GM10266 (cell line): ENCODE data around the gene STK35.

Experiments
- DNase-seq: peaks from one replicate; pipeline ENCODE4 v3.0.0; 2012; ENCODE audit errors: extremely low spot score
- TF ChIP-seq, protein P1 (sequence below): IDR thresholded peaks from 2 replicates; pipeline ENCODE4 v1.5.1; 2012; ENCODE audit warnings: mild to moderate bottlenecking, low read depth; ENCODE audit not compliant: control insufficient read depth, insufficient read depth; ENCODE audit errors: missing control alignments

STK35 gene

DNA sequence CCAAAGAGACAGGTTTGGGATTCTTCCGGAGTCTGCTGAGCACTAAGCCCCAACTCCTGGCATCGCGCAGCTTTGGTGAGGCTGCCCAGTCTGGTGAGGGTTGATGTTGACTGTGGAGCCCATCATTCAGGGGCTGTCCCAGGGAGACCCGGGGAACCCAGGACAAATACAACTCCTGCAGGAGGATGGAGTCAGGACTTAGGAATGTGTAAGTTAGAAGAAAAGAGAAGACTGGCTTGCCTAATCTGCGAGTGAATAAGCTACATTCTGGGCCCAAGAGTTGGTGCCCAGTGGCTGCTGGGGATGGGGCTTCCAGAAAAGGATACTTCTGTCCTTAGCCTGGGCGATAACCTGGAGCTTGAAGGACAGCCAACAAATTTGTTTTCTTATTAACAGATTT, 47.9 kb downstream of the STK35 start:
- TF ChIP-seq, protein P1, sequence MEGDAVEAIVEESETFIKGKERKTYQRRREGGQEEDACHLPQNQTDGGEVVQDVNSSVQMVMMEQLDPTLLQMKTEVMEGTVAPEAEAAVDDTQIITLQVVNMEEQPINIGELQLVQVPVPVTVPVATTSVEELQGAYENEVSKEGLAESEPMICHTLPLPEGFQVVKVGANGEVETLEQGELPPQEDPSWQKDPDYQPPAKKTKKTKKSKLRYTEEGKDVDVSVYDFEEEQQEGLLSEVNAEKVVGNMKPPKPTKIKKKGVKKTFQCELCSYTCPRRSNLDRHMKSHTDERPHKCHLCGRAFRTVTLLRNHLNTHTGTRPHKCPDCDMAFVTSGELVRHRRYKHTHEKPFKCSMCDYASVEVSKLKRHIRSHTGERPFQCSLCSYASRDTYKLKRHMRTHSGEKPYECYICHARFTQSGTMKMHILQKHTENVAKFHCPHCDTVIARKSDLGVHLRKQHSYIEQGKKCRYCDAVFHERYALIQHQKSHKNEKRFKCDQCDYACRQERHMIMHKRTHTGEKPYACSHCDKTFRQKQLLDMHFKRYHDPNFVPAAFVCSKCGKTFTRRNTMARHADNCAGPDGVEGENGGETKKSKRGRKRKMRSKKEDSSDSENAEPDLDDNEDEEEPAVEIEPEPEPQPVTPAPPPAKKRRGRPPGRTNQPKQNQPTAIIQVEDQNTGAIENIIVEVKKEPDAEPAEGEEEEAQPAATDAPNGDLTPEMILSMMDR, result no peak
- no peak for DNase-seq

DNA sequence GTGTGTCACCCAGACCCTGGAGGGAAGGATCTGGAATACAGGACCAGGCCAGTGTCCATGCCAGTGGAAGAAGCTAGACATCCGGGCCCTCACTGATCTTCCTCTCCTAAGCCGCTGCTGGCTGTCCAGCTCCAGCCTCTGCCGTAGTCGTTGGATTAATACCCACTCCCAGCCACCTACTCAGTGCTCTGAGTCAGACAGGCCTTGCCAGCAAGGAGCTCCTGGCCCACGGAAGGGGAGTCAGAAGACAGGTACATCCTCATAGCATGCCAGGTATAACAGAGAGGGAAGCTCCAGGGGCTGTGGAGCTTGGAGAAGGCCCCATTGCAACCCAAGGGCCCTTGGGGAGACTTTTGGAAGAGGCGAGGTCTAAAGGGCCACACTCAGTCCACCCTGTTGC, 49.0 kb downstream of the STK35 start:
- TF ChIP-seq, protein P1, result no peak
- no peak for DNase-seq

DNA sequence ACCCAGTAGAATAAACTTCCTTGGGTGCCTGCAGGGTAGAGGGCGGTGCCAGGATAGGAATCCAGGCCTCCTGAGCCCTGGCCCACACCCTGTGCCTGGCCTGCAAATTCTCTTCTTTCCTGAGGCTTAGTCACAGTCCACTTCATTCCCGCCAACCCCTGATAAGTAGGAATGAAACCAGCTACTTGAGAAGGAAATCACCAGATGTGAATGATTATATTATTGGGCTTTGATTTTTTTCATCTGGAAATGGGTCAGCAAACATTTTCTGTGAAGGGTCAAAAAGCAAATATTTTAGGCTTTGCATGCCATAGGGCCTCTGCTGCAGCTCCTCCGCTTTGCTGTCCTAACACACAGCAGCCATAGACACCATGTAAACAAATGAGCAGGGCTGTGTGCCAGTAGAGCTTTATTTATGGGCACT, 50.2 kb downstream of the STK35 start:
- no peak for DNase-seq
- TF ChIP-seq, protein P1, result no peak

DNA sequence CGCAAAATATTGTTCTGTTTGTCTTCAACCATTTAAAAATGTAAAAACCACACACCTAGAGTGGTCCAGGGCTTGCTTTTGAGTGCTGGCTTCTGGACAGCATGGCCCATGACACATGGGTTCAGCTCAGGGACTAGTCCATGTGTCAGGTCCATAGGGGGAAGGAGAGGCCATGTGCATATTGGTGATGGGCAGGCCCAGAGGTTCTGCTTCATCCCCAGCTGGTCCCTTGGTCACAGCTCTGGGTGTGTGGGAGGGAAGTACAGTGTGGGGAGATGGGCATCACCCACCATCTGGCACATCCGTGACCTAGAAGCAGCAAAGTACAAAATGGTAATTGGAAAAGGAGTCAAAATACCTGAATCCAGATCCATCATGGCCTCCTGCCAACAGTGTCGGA, 50.7 kb downstream of the STK35 start:
- no peak for DNase-seq
- TF ChIP-seq, protein P1, result no peak

DNA sequence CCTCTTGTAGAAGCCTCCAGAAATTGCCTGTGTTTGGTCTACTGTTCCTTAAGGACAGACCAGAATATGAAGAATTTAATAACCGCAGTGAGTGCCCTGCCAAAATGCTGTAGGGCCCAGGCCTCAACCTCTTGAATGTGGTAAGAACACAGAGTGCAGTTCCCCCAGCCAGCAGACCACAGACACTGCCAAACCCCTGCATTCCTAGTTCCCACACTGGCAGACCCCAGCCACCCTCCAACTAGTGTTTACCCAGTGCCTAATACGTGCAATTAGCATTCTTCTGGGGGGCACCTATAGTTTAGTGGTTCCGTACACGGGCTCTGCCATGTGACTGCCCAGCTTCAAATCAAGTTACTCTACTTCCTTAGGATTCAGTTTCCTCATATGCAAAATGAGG, 51.7 kb downstream of the STK35 start:
- no peak for DNase-seq
- TF ChIP-seq, protein P1, result no peak

DNA sequence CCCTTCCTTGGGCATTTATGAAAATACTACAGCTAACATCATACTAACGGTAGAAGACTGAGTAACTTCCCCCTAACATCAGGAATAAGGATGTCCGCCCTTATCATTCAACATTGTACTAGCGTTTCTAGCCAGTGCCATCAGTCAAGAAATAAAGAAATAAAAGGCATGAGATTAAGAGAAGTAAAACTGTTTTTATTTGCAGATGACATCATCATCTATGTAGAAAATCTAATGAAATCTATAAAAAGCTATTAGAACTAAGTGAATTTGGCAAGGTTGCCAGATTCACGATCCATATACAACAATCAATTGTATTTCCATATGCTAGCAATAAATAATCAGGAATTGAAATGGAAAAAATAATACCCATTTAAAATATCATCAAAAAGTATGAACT, 54.6 kb downstream of the STK35 start:
- TF ChIP-seq, protein P1, result no peak
- DNase-seq, result no peak

DNA sequence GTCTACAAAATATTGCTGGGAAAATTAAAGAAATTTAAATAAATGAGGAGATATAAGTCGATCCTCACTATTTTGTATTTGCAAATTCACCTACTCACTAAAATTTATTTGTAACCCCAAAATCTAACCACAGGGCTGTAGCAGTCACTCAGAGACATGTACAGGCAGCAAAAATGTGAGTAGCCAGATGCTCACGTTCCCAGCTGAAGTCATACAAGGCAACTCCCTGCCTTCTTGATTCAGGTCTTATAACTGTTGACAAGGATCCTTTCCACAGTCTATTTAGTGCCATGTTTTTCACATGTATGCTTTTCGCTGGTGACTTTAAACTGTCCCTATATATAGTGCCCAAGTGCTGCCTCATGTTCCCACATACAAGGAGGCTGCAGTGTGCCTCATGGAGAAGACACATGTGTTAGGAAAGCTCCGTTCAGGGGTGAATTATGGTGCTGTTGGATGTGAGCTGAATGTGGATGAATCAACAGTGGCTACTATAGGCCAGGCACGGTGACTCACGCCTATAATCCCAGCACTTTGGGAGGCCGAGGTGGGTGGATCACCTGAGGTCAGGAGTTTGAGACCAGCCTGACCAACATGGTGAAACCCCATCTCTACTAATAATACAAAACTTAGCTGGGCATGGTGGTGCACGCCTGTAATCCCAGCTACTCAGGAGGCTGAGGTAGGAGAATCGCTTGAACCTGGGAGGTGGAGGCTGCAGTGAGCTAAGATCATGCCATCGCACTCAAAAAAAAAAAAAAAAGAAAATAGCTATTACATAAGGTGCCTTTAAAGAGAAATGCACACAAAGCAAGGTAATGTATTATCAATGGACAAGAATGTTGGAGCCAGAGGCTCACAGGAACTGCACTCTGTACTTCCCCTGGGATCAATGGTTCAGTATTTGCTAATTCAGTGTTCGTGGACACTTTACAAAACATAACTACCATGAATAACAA, 55.3 kb downstream of the STK35 start:
- TF ChIP-seq, protein P1, result no peak
- no peak for DNase-seq
